ENCODE results near the gene ASCL4. TPM values are rescaled to one million over a fixed set of nuclear protein-coding genes. Genes with fewer than 3 reads are reported as not detected.

The ASCL4 gene
- total RNA-seq, 2 experiments from 2014 or later: not detected

GRCh38 chr12:107798580-107798979, 24.1 kb downstream of the ASCL4 start:
- CTCF ChIA-PET (ENCODE audit: unreplicated experiment): no interaction called here
- no peaks in the 10 kb centered on the region for H3K9me3 ChIP-seq (ENCODE audit: low read length)
- intact Hi-C loops (cut with micrococcal nuclease; ENCODE audit: unreplicated experiment): no loop called here
- no peaks in the 10 kb centered on the region for H4K20me1 ChIP-seq (ENCODE audit: insufficient read depth, low read length)
- TF ChIP-seq CTCF (conservative IDR thresholded peaks at IDR 0.05; ENCODE audit: low read length) (no peak), EZH2phosphoT487 (IDR thresholded peaks at IDR 0.05; ENCODE audit: borderline replicate concordance, low read depth, low read length) (no peak)
- no peak overlapping the region for H3K4me3 ChIP-seq (ENCODE audit: low read depth, low read length, poor library complexity, severe bottlenecking)
- H3K79me2 ChIP-seq (ENCODE audit: insufficient read depth, low read depth, low read length): no peaks in the 10 kb centered on the region
- no peak overlapping the region for H3K27ac ChIP-seq (ENCODE audit: low read depth, low read length, poor library complexity, severe bottlenecking)
- H3K36me3 ChIP-seq (ENCODE audit: insufficient read depth, low read length): no peaks in the 10 kb centered on the region
- POLR2A ChIA-PET: no interaction called here
- H2AFZ ChIP-seq (ENCODE audit: low read length): no peak overlapping the region
- H3K4me1 ChIP-seq (ENCODE audit: insufficient read depth, low read length, poor library complexity, severe bottlenecking): peaks cover 10% of the 10 kb centered on the region
- no TSS peak for BruUV-seq (replicated peaks)
- H3K4me2 ChIP-seq (ENCODE audit: low read length): no peak overlapping the region
- no peaks in the 10 kb centered on the region for H3K9me2 ChIP-seq (ENCODE audit: insufficient read depth, low read length)
- no peak for DNase-seq (ENCODE audit: low spot score)

- Histone ChIP-seq H3K4me1 (ENCODE audit: insufficient read depth, low read length, poor library complexity, severe bottlenecking) (peaks cover 10% of the 10 kb centered on the region), H2AFZ (ENCODE audit: low read length) (peak overlapping the region; percentile 32; the same call in 1 of the 2 replicates), H3K9me2 (ENCODE audit: insufficient read depth, low read length) (no peaks in the 10 kb centered on the region), H4K20me1 (ENCODE audit: insufficient read depth, low read length) (no peaks in the 10 kb centered on the region), H3K79me2 (ENCODE audit: insufficient read depth, low read depth, low read length) (no peaks in the 10 kb centered on the region), H3K4me3 (ENCODE audit: low read depth, low read length, poor library complexity, severe bottlenecking) (no peak overlapping the region), H3K36me3 (ENCODE audit: insufficient read depth, low read length) (no peaks in the 10 kb centered on the region), H3K27ac (ENCODE audit: low read depth, low read length, poor library complexity, severe bottlenecking) (no peak overlapping the region), H3K4me2 (ENCODE audit: low read length) (peak overlapping the region; percentile 34), H3K9me3 (ENCODE audit: low read length) (no peaks in the 10 kb centered on the region)
- DNase-seq (ENCODE audit: low spot score): no peak
- intact Hi-C loops (cut with micrococcal nuclease; ENCODE audit: unreplicated experiment): no loop called here
- no peak for TF ChIP-seq EZH2phosphoT487 (IDR thresholded peaks at IDR 0.05; ENCODE audit: borderline replicate concordance, low read depth, low read length)
- no peak for TF ChIP-seq CTCF (conservative IDR thresholded peaks at IDR 0.05; ENCODE audit: low read length)
- no TSS peak for BruUV-seq (replicated peaks)
- POLR2A ChIA-PET: interaction anchor here (0.6 to 2.2 kb wide), 2 partner anchors 17 to 25 kb away, joined by 3 to 5 read pairs; no protein-coding TSS in a partner anchor
- CTCF ChIA-PET (ENCODE audit: unreplicated experiment): no interaction called here
These were observed 26.6 kb downstream of the ASCL4 start for GRCh38 chr12:107801150-107801549.

GRCh38 chr12:107803092-107803491, 28.6 kb downstream of the ASCL4 start:
- H3K27ac ChIP-seq (ENCODE audit: low read depth, low read length, poor library complexity, severe bottlenecking): no peak overlapping the region
- H3K79me2 ChIP-seq (ENCODE audit: insufficient read depth, low read depth, low read length): no peaks in the 10 kb centered on the region
- ChIA-PET POLR2A (interaction anchor here (0.9 kb wide), 1 partner anchor 22 kb away, joined by 3 read pairs; no protein-coding TSS in a partner anchor), CTCF (ENCODE audit: unreplicated experiment) (no interaction called here)
- no peak overlapping the region; the same call in 1 of the 2 replicates for H2AFZ ChIP-seq (ENCODE audit: low read length)
- no peaks in the 10 kb centered on the region for H4K20me1 ChIP-seq (ENCODE audit: insufficient read depth, low read length)
- peaks cover 10% of the 10 kb centered on the region for H3K4me1 ChIP-seq (ENCODE audit: insufficient read depth, low read length, poor library complexity, severe bottlenecking)
- H3K36me3 ChIP-seq (ENCODE audit: insufficient read depth, low read length): no peaks in the 10 kb centered on the region
- H3K9me3 ChIP-seq (ENCODE audit: low read length): no peaks in the 10 kb centered on the region
- BruUV-seq (replicated peaks): no TSS peak
- H3K4me3 ChIP-seq (ENCODE audit: low read depth, low read length, poor library complexity, severe bottlenecking): no peak overlapping the region
- H3K9me2 ChIP-seq (ENCODE audit: insufficient read depth, low read length): no peaks in the 10 kb centered on the region
- TF ChIP-seq CTCF (conservative IDR thresholded peaks at IDR 0.05; ENCODE audit: low read length): no peak
- TF ChIP-seq EZH2phosphoT487 (IDR thresholded peaks at IDR 0.05; ENCODE audit: borderline replicate concordance, low read depth, low read length): no peak
- H3K4me2 ChIP-seq (ENCODE audit: low read length): no peak overlapping the region
- DNase-seq (ENCODE audit: low spot score): no peak
- intact Hi-C loops (cut with micrococcal nuclease; ENCODE audit: unreplicated experiment): no loop called here

Measured in OCI-LY7 (cell line).